Thyroid gland (tissue), 4 donors: ENCODE results near the gene IKZF4.

Experiments used
- POLR2A ChIP-seq, 2 donors: fragments of 450-650 bp; IDR thresholded peaks; one replicate each; pipeline ENCODE4 v1.6.1; 2017; ENCODE audit warnings: antibody characterized with exemption in 2 of 2, mild to moderate bottlenecking in 2 of 2, moderate library complexity in 1 of 2
- TF ChIP-seq, protein P1 (sequence below), 6 experiments: fragments of 200-600 bp in 3 of 6; fragments of 450-650 bp in 3 of 6; sonication (generic) in 3 of 6; IDR thresholded peaks; one replicate each; pipeline ENCODE4 v1.5.1; 2016 to 2019; ENCODE audit warnings: antibody characterized with exemption in 6 of 6, mild to moderate bottlenecking in 2 of 6, inconsistent platforms in 1 of 6, moderate library complexity in 1 of 6

DNA sequence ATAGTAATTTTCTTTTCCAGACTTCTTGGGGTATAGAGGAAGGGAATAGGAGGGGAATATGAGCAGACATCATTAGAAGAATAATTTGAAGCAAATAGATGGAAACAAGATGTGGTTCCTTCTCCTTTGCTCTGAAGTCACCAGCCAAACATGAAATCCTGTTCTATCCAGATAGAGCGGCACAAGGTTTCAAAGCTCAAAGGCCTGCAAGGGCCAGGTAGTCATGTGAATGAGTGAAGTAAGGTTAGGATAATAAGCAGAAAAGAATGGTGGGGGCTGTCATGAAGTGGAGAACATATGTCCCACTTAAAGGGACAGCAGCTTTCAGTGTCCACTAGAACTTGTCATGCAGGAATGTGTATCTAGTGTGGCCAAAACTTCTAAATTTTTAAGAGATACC is 2.5 kb upstream of the IKZF4 start:
- TF ChIP-seq, protein P1, sequence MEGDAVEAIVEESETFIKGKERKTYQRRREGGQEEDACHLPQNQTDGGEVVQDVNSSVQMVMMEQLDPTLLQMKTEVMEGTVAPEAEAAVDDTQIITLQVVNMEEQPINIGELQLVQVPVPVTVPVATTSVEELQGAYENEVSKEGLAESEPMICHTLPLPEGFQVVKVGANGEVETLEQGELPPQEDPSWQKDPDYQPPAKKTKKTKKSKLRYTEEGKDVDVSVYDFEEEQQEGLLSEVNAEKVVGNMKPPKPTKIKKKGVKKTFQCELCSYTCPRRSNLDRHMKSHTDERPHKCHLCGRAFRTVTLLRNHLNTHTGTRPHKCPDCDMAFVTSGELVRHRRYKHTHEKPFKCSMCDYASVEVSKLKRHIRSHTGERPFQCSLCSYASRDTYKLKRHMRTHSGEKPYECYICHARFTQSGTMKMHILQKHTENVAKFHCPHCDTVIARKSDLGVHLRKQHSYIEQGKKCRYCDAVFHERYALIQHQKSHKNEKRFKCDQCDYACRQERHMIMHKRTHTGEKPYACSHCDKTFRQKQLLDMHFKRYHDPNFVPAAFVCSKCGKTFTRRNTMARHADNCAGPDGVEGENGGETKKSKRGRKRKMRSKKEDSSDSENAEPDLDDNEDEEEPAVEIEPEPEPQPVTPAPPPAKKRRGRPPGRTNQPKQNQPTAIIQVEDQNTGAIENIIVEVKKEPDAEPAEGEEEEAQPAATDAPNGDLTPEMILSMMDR (IDR thresholded peaks at IDR 0.05): no peak
- no peak for TF ChIP-seq POLR2A (IDR thresholded peaks at IDR 0.05)
